ENCODE results near the gene RPL28.

The RPL28 gene

DNA sequence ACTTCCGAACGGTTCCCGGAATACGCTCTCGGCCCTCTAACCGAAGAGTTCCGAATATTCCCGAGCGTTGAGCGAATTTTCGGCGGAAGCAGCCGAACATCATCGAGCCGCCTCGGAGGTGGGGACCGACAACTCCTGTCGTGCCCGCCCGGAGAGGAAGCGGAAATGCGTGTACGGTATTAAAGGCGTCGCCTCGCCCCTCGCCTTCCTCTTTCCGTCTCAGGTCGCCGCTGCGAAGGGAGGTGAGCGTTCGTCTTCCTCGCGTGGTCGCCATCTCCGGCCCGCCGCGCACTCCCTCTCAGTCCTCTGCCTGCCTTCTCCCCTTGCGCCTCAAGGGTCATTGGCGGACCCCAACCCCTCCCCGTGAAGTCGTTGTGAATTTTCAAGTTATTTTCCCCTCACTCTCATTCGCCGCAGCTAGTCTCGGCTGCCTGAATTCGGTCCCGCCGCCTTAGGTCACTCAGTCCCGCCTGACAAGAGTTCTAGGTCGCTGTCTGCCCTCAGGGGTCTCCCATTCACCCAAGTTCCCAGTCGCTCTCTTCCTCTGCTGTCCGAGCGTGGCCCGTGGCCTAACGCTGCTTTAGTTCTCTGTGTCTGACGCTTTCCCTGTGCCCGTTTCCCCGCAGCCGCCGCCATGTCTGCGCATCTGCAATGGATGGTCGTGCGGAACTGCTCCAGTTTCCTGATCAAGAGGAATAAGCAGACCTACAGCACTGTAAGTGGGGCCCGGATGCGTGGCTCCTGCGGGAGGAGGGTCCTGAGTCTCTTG is at the start of gene RPL28:
Gene RPL28 (plus strand): TSS at position 209 of the 769 bp plus-strand sequence. CDS start 426 bp downstream, at position 635.
- peak; percentile 99 for DNase-seq

- DNase-seq: no peak
Measured at GRCh38 chr19:55336101-55336500, 49.6 kb upstream of the RPL28 start.

- peak; percentile 100 for DNase-seq
Measured at GRCh38 chr19:55339105-55339888, 46.4 kb upstream of the RPL28 start, which contains the start of gene KMT5C. TSS of gene KMT5C (plus strand) at chr19:55339876. CDS start at chr19:55341937, 2,061 bp downstream.

- no peak for DNase-seq
Measured at GRCh38 chr19:55339889-55340783, 45.6 kb upstream of the RPL28 start.

GRCh38 chr19:55340784-55341147 is 45.0 kb upstream of the RPL28 start:
- no peak for DNase-seq

DNA sequence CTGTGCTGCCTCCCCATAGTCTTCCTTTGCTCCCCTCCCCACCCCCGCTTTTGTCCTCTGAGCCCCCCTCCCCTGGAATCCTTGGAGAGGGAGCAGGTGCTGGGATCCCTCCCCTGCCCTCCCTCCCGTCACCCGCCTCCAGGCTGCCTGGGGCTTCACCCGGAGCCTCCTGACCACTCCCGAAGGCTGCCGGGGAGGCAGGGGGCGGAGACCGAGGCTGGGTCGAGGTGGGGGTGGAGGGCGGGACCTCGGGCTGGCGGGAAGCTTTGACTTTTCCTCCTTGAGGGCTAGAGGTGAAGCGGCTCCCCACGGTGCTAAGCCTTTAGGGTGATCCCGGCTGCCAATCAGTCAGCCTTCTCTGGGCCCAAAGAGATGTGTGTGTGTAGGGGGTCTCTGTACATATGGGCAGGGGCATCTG is 44.6 kb upstream of the RPL28 start:
- DNase-seq: peak; percentile 29

- no peak for DNase-seq
Measured at GRCh38 chr19:55341595-55342531, 43.9 kb upstream of the RPL28 start.

GRCh38 chr19:55344444-55344843 is 41.3 kb upstream of the RPL28 start:
- peak; percentile 37 for DNase-seq

GRCh38 chr19:55345101-55345817 is 40.5 kb upstream of the RPL28 start:
- DNase-seq: no peak

DNA sequence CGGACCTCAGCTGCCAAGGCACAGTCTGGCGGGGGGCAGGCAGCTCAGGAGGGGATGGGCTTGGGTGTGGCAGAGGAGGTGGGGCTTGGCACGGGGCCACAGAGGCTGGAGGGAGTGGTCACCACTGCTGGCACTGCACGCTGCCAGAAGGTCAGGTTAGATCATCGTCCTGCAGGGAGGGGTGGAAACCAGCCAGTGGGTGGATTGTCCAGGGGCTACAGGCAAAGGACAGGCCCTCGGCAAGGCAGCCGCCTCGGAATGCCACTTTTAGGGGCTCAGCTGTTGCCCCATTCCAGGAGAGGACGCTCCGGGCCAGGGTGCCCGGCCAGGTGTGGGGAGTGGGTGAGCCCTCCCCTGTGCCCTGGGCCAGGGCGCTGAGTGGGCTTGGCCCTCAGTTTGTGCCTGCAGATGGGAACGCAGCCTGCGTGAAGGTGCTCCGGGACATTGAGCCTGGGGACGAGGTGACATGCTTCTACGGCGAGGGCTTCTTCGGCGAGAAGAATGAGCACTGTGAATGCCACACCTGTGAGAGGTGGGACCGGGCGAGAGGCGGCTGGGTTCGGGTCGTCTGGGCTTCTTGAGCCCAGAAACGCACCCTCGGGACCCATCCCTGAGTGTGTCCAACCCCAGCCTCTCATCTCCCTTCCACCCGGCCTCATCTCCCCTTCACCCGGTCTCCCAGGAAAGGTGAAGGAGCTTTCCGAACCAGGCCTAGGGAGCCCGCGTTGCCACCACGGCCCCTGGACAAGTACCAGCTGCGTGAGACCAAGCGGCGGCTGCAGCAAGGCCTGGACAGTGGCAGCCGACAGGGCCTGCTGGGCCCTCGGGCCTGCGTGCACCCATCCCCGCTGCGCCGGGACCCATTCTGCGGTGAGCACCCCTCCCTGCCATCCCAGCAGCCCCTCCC is 39.7 kb upstream of the RPL28 start:
- DNase-seq: no peak

GRCh38 chr19:55346725-55347441 is 38.8 kb upstream of the RPL28 start:
- DNase-seq: no peak

DNA sequence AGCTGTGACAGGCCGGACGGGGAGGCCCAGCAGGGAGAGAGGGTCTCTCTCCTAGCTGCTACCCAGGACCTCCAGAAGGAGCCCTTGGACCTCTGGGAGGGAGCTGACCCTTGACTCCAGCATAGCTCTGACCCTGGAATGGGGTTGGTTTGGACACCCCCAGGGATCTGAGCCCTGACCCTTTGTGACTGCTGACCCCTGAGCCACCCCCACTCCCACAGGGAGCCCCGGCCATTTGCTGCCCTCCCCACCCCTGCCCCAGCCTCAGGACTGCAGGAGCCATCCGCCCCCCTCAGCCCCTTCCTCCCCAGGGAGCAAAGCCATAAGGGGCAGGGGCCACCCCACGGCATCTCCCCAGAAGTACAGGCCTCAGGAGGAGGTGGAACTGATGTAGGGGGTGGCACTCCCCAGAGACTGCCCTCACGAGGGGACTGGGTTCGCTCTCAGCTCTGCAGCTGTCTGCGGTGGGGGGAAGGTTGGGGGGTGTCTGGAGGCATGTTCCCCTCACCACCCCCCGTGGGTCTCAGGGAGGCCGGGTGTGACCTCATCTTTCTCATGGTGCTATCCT is 38.2 kb upstream of the RPL28 start:
- no peak for DNase-seq

- no peak for DNase-seq
Measured at GRCh38 chr19:55348317-55349034, 37.3 kb upstream of the RPL28 start.

DNA sequence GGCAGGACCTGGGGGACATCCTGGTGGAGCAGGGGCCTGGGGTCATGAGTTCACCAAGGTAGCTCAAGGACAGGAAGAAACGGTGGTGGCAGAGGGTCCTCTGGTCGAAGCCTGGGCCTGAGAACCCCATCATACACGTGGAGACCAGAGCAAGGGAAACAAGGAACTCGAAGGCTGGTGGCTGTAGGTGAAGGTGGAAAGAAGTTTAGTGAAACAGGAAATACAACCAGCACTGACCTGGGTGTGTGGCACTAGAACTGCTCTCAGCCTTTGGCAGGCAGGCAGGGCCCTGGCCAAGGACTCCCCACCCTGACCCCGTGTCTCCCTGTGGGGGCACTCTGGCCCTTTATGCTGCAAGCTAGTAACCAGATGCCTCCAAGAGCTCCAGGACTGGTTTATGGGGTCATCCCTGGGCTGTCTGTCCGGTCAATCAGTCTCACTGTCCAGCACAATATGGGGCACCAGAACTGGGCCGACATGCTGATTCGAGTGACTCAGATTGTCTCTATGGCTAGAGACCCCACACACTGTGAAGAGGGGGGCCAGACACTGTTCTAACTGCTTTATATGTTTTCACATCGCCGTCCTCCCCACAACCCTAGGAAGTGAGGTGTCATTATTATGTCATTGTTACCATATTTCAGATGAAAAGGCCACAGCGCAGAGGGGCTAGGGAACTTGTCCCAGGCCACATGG is 35.0 kb upstream of the RPL28 start:
- no peak for DNase-seq

DNA sequence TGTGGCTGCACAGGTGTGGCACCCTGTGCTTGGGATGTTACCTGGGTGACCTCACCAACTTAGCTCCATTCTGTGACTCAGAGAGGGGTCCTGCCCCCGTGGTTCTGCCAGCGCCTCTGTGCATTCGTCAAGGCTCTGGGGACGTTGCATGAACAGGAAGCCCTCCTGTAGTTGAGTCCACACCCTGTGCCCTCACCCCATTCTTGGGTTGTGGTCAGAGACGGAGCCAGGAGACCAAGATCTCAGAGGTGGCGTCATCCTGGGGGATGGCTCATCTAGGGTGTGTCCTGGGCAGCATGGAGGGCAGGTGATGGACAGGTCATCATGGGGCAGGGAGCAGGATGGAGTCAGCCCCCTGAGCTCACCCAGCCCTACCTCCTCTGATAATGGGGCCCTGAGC is 33.7 kb upstream of the RPL28 start:
- DNase-seq: no peak

- DNase-seq: no peak
Measured at GRCh38 chr19:55352549-55353145, 33.1 kb upstream of the RPL28 start.

DNA sequence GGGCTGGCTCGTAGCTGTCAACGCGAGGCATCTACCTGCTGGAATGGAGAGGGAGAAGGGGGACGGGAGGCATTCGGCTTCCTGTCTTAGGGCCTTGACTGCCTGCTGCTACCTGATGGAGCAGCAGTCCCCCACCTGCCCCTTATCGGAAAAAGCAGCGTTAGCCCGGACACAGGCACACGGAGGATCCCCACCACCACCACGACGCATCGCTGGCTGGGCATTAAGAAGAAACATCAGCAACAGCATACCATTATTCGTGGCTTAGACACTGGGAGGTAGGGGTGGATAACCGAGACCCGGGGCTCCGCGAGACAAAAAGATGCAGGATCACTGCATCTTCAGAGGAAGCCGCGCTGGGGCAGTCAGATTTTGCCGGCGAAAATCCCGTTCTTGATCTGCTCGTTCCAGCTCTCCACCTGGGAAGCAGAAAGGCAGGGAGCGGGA is 32.4 kb upstream of the RPL28 start:
- no peak for DNase-seq
